H1 (cell line): ENCODE data around the gene CEP72.

ENCODE experiments used
- POLR2A ChIP-seq, 2 experiments: IDR thresholded peaks; 1 replicate in 1 of 2; 2 replicates in 1 of 2; pipeline ENCODE4 v1.6.1; 2011; ENCODE audit warnings: low read depth in 2 of 2, low read length in 2 of 2, mild to moderate bottlenecking in 2 of 2; ENCODE audit errors: control extremely low read depth in 1 of 2
- RAD21 ChIP-seq, 2 experiments: IDR thresholded peaks in 1 of 2; conservative IDR thresholded peaks in 1 of 2; 2 replicates each; pipeline ENCODE4 v1.6.1; 2011; ENCODE audit warnings: low read depth in 2 of 2, low read length in 2 of 2, improper control_type of control experiment in 1 of 2, inconsistent platforms in 1 of 2, mild to moderate bottlenecking in 1 of 2, moderate library complexity in 1 of 2
- RFX5 ChIP-seq: IDR thresholded peaks from 2 replicates; pipeline ENCODE4 v1.6.1; 2011; ENCODE audit warnings: low read depth, low read length, improper control_type of control experiment, borderline replicate concordance
- SP2 ChIP-seq: IDR thresholded peaks from 2 replicates; pipeline ENCODE4 v1.6.1; 2012; ENCODE audit warnings: mild to moderate bottlenecking, low read length, inconsistent platforms

DNA sequence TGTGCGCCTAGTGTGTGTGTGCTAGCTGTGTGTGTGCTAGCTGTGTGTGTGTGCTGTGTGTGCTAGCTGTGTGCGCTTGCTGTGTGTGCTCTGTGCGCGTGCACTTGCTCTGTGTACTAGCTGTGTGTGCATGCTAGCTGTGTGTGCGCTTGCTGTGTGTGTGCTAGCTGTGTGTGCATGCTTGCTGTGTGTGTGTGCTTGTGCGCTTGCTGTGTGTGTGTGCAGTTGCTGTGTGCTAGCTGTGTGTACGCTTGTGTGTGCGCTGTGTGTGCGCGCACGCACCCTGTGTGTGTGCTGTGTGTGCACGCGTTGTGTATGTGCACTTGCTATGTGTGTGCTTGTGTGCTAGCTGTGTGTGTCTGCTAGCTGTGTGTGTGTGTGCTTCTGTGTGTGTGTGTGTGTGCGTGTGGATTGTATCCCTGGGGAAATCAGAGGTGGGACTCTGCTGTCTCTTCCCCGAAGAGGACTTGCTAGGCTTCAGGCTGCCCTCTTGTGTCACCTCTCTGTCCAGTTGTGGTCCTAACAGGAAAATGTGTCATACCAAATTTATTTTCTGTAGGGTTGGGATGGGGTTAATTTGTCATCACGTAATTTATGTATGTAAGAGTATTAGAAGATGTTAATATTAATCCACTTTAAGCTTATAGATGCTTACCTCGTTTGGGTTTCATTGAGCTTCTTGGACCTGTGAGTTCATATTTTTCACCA is 42.1 kb downstream of the CEP72 start:
- TF ChIP-seq POLR2A (IDR thresholded peaks at IDR 0.05; ENCODE audit: control extremely low read depth in 1 of 2, low read depth in 2 of 2, low read length in 2 of 2) = no peak
- no peak for TF ChIP-seq SP2
- TF ChIP-seq RFX5 = no peak
- no peak for TF ChIP-seq RAD21 (IDR thresholded peaks at IDR 0.05 in 1 of 2, conservative IDR thresholded peaks at IDR 0.05 in 1 of 2; ENCODE audit: low read depth in 2 of 2, low read length in 2 of 2)
